HUES6 (cell line): ENCODE measurements around the gene TBC1D22A.
"Not testable (repeated sequence)": the region's sequence is repeated elsewhere in the genome, so short reads cannot be mapped to it uniquely, and the experiment has no call there.

ENCODE experiments used
- H3K27ac ChIP-seq: 2 replicates; pipeline ENCODE4 v1.7.0; 2013; ENCODE audit warnings: low read depth, mild to moderate bottlenecking, low read length, inconsistent platforms
- H3K27me3 ChIP-seq: 2 replicates; pipeline ENCODE4 v1.6.1; 2013; ENCODE audit warnings: low read length; ENCODE audit not compliant: control insufficient read depth, insufficient read depth
- H3K36me3 ChIP-seq: 2 replicates; pipeline ENCODE4 v1.6.1; 2013; ENCODE audit warnings: low read length; ENCODE audit not compliant: control insufficient read depth, insufficient read depth
- H3K4me1 ChIP-seq: 2 replicates; pipeline ENCODE4 v1.6.1; 2013; ENCODE audit warnings: low read length; ENCODE audit not compliant: control insufficient read depth, insufficient read depth
- H3K4me3 ChIP-seq: 2 replicates; pipeline ENCODE4 v1.5.1; 2013; ENCODE audit warnings: low read depth, low read length
- H3K9ac ChIP-seq: one replicate; pipeline ENCODE4 v1.6.1; 2013; ENCODE audit warnings: mild to moderate bottlenecking, low read length
- H3K9me3 ChIP-seq: 2 replicates; pipeline ENCODE4 v1.6.1; 2013; ENCODE audit warnings: low read depth, low read length; ENCODE audit not compliant: control insufficient read depth, insufficient read depth

TBC1D22A gene

GRCh38 chr22:47168900-47169800, 406.7 kb downstream of the TBC1D22A start:
- Histone ChIP-seq H3K9ac (no peak overlapping the region), H3K4me1 (no peaks in the 10 kb centered on the region; the same call in 1 of the 2 replicates), H3K27me3 (no peaks in the 10 kb centered on the region), H3K4me3 (no peak overlapping the region), H3K36me3 (no peaks in the 10 kb centered on the region; the same call in 1 of the 2 replicates), H3K27ac (no peak overlapping the region), H3K9me3 (peaks cover 5% of the 10 kb centered on the region; the same call in 1 of the 2 replicates)

- H3K27me3 ChIP-seq, result no peaks in the 10 kb centered on the region
- no peak overlapping the region for H3K4me3 ChIP-seq
Measured at GRCh38 chr22:47169801-47170140, 407.3 kb downstream of the TBC1D22A start.

GRCh38 chr22:47170511-47171440, 408.3 kb downstream of the TBC1D22A start:
- not testable (repeated sequence) for H3K9ac ChIP-seq, H3K36me3 ChIP-seq, H3K4me3 ChIP-seq, H3K27ac ChIP-seq, H3K4me1 ChIP-seq, H3K9me3 ChIP-seq, H3K27me3 ChIP-seq

More at GRCh38 chr22:47169801-47170140, 407.3 kb downstream of the TBC1D22A start:
- Histone ChIP-seq H3K9ac (no peak overlapping the region), H3K36me3 (no peaks in the 10 kb centered on the region; the same call in 1 of the 2 replicates), H3K4me1 (no peaks in the 10 kb centered on the region), H3K27ac (no peak overlapping the region), H3K9me3 (peaks cover 5% of the 10 kb centered on the region; the same call in 1 of the 2 replicates)

- H3K4me3 ChIP-seq, result no peak overlapping the region
- H3K9ac ChIP-seq, result no peak overlapping the region
- peaks cover 5% of the 10 kb centered on the region; the same call in 1 of the 2 replicates for H3K9me3 ChIP-seq
- H3K27ac ChIP-seq, result no peak overlapping the region
- H3K27me3 ChIP-seq, result no peaks in the 10 kb centered on the region
- no peaks in the 10 kb centered on the region; the same call in 1 of the 2 replicates for H3K36me3 ChIP-seq
- H3K4me1 ChIP-seq, result no peaks in the 10 kb centered on the region
Measured at GRCh38 chr22:47171441-47172221, 409.2 kb downstream of the TBC1D22A start.

- Histone ChIP-seq H3K36me3 (no peaks in the 10 kb centered on the region), H3K9ac (no peak overlapping the region), H3K4me1 (no peaks in the 10 kb centered on the region), H3K27ac (no peak overlapping the region), H3K27me3 (no peaks in the 10 kb centered on the region), H3K4me3 (no peak overlapping the region), H3K9me3 (no peaks in the 10 kb centered on the region; the same call in 1 of the 2 replicates)
Measured at GRCh38 chr22:47172771-47173534, 410.5 kb downstream of the TBC1D22A start.

GRCh38 chr22:47173535-47174021, 411.1 kb downstream of the TBC1D22A start:
- H3K36me3 ChIP-seq, result no peaks in the 10 kb centered on the region
- H3K4me3 ChIP-seq, result no peak overlapping the region
- H3K9me3 ChIP-seq, result no peaks in the 10 kb centered on the region; the same call in 1 of the 2 replicates
- H3K27ac ChIP-seq, result no peak overlapping the region
- no peaks in the 10 kb centered on the region for H3K27me3 ChIP-seq
- no peaks in the 10 kb centered on the region for H3K4me1 ChIP-seq
- H3K9ac ChIP-seq, result no peak overlapping the region

- no peaks in the 10 kb centered on the region for H3K4me1 ChIP-seq
Measured at GRCh38 chr22:47174096-47174495, 411.6 kb downstream of the TBC1D22A start.

GRCh38 chr22:47174671-47175112, 412.2 kb downstream of the TBC1D22A start:
- no peak overlapping the region for H3K9ac ChIP-seq
- H3K4me1 ChIP-seq, result no peaks in the 10 kb centered on the region
- H3K27me3 ChIP-seq, result no peaks in the 10 kb centered on the region
- no peaks in the 10 kb centered on the region; the same call in 1 of the 2 replicates for H3K9me3 ChIP-seq
- H3K27ac ChIP-seq, result no peak overlapping the region
- H3K36me3 ChIP-seq, result no peaks in the 10 kb centered on the region
- no peak overlapping the region for H3K4me3 ChIP-seq

More at GRCh38 chr22:47174096-47174495, 411.6 kb downstream of the TBC1D22A start:
- H3K36me3 ChIP-seq, result no peaks in the 10 kb centered on the region
- H3K9ac ChIP-seq, result no peak overlapping the region
- H3K27ac ChIP-seq, result no peak overlapping the region
- no peak overlapping the region for H3K4me3 ChIP-seq
- no peaks in the 10 kb centered on the region; the same call in 1 of the 2 replicates for H3K9me3 ChIP-seq
- no peaks in the 10 kb centered on the region for H3K27me3 ChIP-seq

GRCh38 chr22:47175151-47176025, 412.9 kb downstream of the TBC1D22A start:
- Histone ChIP-seq H3K4me3 (no peak overlapping the region), H3K27me3 (no peaks in the 10 kb centered on the region), H3K9me3 (peaks cover 3% of the 10 kb centered on the region; the same call in 1 of the 2 replicates), H3K36me3 (no peaks in the 10 kb centered on the region), H3K4me1 (no peaks in the 10 kb centered on the region), H3K27ac (no peak overlapping the region), H3K9ac (no peak overlapping the region)
